Natural killer cell (primary cell): ENCODE data around the gene ANO8. TPM values are rescaled to one million over a fixed set of nuclear protein-coding genes. Genes with fewer than 3 reads are reported as not detected.
A peak's percentile ranks its signal among the peaks of the same experiment; 100 is the strongest.

Experiments
- ATAC-seq, 3 donors: fragments of 150-1000 bp in 2 of 3; fragments of 200-7000 bp in 1 of 3; cut with Tn5 transposase; 1 replicate in 1 of 3; 2 replicates in 2 of 3; pipeline ENCODE4 v1.10.0; 2021; ENCODE audit warnings: mild to moderate bottlenecking in 2 of 3, moderate library complexity in 2 of 3
- DNase-seq, 2 donors: peaks; one replicate each; pipeline versions ENCODE4 v3.0.0 to v3.0.0-alpha.2; 2013 to 2021; ENCODE audit warnings: mixed read lengths in 1 of 2
- H3K27ac ChIP-seq: one replicate; pipeline ENCODE4 v1.5.1; 2013; ENCODE audit warnings: mild to moderate bottlenecking, low read length
- H3K27me3 ChIP-seq: one replicate; pipeline ENCODE4 v1.6.1; 2013; ENCODE audit warnings: low read length; ENCODE audit not compliant: control insufficient read depth, insufficient read depth
- H3K36me3 ChIP-seq: one replicate; pipeline ENCODE4 v1.6.1; 2013; ENCODE audit warnings: low read length; ENCODE audit not compliant: control insufficient read depth, insufficient read depth
- H3K4me1 ChIP-seq: one replicate; pipeline ENCODE4 v1.6.1; 2013; ENCODE audit warnings: low read length; ENCODE audit not compliant: control insufficient read depth, insufficient read depth
- H3K4me3 ChIP-seq: one replicate; pipeline ENCODE4 v1.5.1; 2013; ENCODE audit warnings: low read length
- H3K9me3 ChIP-seq: one replicate; pipeline ENCODE4 v1.6.1; 2013; ENCODE audit warnings: low read length; ENCODE audit not compliant: control insufficient read depth, insufficient read depth
- H3K27ac Mint-ChIP-seq, 2 donors: one replicate each; pipeline ENCODE4 v1.8.0; 2022; ENCODE audit warnings: mild to moderate bottlenecking in 2 of 2, mixed read lengths in 2 of 2, moderate library complexity in 1 of 2
- H3K27me3 Mint-ChIP-seq, 2 donors: one replicate each; pipeline ENCODE4 v1.8.0; 2022; ENCODE audit warnings: low read depth in 2 of 2, mixed read lengths in 2 of 2
- H3K36me3 Mint-ChIP-seq: one replicate; pipeline ENCODE4 v1.8.0; 2022; ENCODE audit warnings: mixed read lengths
- H3K4me1 Mint-ChIP-seq, 2 donors: one replicate each; pipeline ENCODE4 v1.8.0; 2022; ENCODE audit warnings: mixed read lengths in 2 of 2
- H3K4me3 Mint-ChIP-seq: one replicate; pipeline ENCODE4 v1.8.0; 2022; ENCODE audit warnings: mild to moderate bottlenecking, moderate library complexity, mixed read lengths
- H3K9me3 Mint-ChIP-seq, 2 donors: one replicate each; pipeline ENCODE4 v1.8.0; 2022; ENCODE audit warnings: mixed read lengths in 2 of 2
- CTCF ChIP-seq: fragments of 200-600 bp; IDR thresholded peaks from one replicate; pipeline ENCODE4 v1.8.0; 2022; ENCODE audit warnings: antibody characterized with exemption
- WGBS: methylation state at CpG from one replicate; pipeline ENCODE4 v1.1.7; 2013; ENCODE audit warnings: missing lambda C conversion rate; ENCODE audit not compliant: insufficient coverage; 5-methylcytosine and 5-hydroxymethylcytosine counted together
- intact Hi-C: fragments of 100-400 bp; cut with micrococcal nuclease; formaldehyde crosslinking; loops from one replicate; pipeline ENCODE4 v1.14.2; 2022
- total RNA-seq, 4 donors: library from RNA; stranded (reverse); fragments of 120-200 nt in 1 of 4; gene quantifications; one replicate each; pipeline versions ENCODE4 v1.2.3 to v1.2.4, GENCODE V29; 2013 to 2022

The ANO8 gene
- total RNA-seq, 3 donors from 2014 or later (not counting 1 experiment from before 2014, with no cell fraction given), result 18.5 to 24.7 (median 19.1) TPM

GRCh38 chr19:17283504-17283996 is 51.1 kb downstream of the ANO8 start:
- ATAC-seq (no peak), DNase-seq (no peak)
- Mint-ChIP-seq H3K27me3 (peaks cover 0 to 22% of the 10 kb centered on the region in 2 donors), H3K4me3 (no peak overlapping the region), H3K4me1 (peaks cover 0 to 14% of the 10 kb centered on the region in 2 donors), H3K36me3 (no peaks in the 10 kb centered on the region), H3K9me3 (no peaks in the 10 kb centered on the region), H3K27ac (no peak overlapping the region)
- H3K36me3 ChIP-seq, result peaks cover 5% of the 10 kb centered on the region
- H3K27ac ChIP-seq, result no peak overlapping the region
- no peak overlapping the region for H3K4me3 ChIP-seq
- WGBS, result 92% methylated on average over 7 of the region's 7 CpGs
- TF ChIP-seq CTCF, result no peak
- peaks cover 19% of the 10 kb centered on the region for H3K4me1 ChIP-seq
- peaks cover 12% of the 10 kb centered on the region for H3K27me3 ChIP-seq
- intact Hi-C loops, result no loop called here
- H3K9me3 ChIP-seq, result no peaks in the 10 kb centered on the region

- Mint-ChIP-seq H3K27me3 (peaks cover 0 to 22% of the 10 kb centered on the region in 2 donors), H3K4me1 (peaks cover 0 to 14% of the 10 kb centered on the region in 2 donors), H3K9me3 (no peaks in the 10 kb centered on the region), H3K36me3 (no peaks in the 10 kb centered on the region), H3K27ac (no peak overlapping the region), H3K4me3 (peak overlapping the region; percentile 74)
- ATAC-seq (peak; percentile 92 to 98 (median 96)), DNase-seq (peak; percentile 76 to 87)
- Histone ChIP-seq H3K36me3 (peaks cover 6% of the 10 kb centered on the region), H3K9me3 (no peaks in the 10 kb centered on the region), H3K27me3 (peaks cover 12% of the 10 kb centered on the region), H3K4me3 (peak overlapping the region; percentile 31), H3K27ac (no peak overlapping the region), H3K4me1 (peaks cover 19% of the 10 kb centered on the region)
- peak; percentile 86 for TF ChIP-seq CTCF
- intact Hi-C loops, result loop anchor here (1.0 kb wide), 3 partner anchors 77 to 511 kb away; no protein-coding TSS in a partner anchor
- 4% methylated on average over 45 of the region's 45 CpGs for whole genome bisulfite sequencing
These were observed 52.0 kb downstream of the ANO8 start for GRCh38 chr19:17282488-17283125.

GRCh38 chr19:17281391-17282304 is 53.0 kb downstream of the ANO8 start, which contains the start of gene ANKLE1:
Gene ANKLE1 (plus strand): TSS chr19:17281901. CDS start chr19:17281921, 20 bp downstream.
- peaks cover 0 to 14% of the 10 kb centered on the region in 2 donors for H3K4me1 Mint-ChIP-seq
- no peaks in the 10 kb centered on the region for H3K36me3 Mint-ChIP-seq
- Histone ChIP-seq H3K4me1 (peaks cover 19% of the 10 kb centered on the region), H3K9me3 (no peaks in the 10 kb centered on the region), H3K27ac (no peak within 1 kb of the TSS), H3K36me3 (peaks cover 13% of the 10 kb centered on the region), H3K4me3 (peak within 1 kb of the TSS; percentile 31), H3K27me3 (peaks cover 12% of the 10 kb centered on the region)
- no peak within 1 kb of the TSS for H3K27ac Mint-ChIP-seq
- intact Hi-C loops, result loop anchor here (1.0 kb wide), 3 partner anchors 76 to 510 kb away; no protein-coding TSS in a partner anchor
- DNase-seq, result peak in 1 of 2 donors; percentile 39
- no peak for TF ChIP-seq CTCF
- H3K4me3 Mint-ChIP-seq, result peak within 1 kb of the TSS; percentile 74
- ATAC-seq, result peak; percentile 6 to 47 (median 8)
- peaks cover 0 to 21% of the 10 kb centered on the region in 2 donors for H3K27me3 Mint-ChIP-seq
- WGBS, result 5% methylated on average over 75 of the region's 75 CpGs
- no peaks in the 10 kb centered on the region for H3K9me3 Mint-ChIP-seq
